HEK293 (cell line): ENCODE results near the gene EPM2A.

ENCODE experiments used
- CTCF ChIA-PET: fragments of 350-600 bp; formaldehyde crosslinking; extraction: SDS; loops from one replicate; lab custom pipeline; 2021; ENCODE audit warnings: antibody characterized with exemption; lab: Yijun Ruan, JAX
- POLR2A ChIA-PET: fragments of 300-600 bp; formaldehyde crosslinking; extraction: SDS; loops from one replicate; lab custom pipeline; 2020; ENCODE audit warnings: antibody characterized with exemption, inconsistent platforms; lab: Yijun Ruan, JAX
- H3K27ac ChIP-seq: fragments of 200-500 bp; sonication (Bioruptor generic); 2 replicates; pipeline ENCODE4 v1.5.1; 2014; ENCODE audit warnings: low read depth, low read length, control low read depth, inconsistent platforms; ENCODE audit errors: extremely low read depth
- H3K36me3 ChIP-seq, 2 experiments: fragments of 200-500 bp in 1 of 2; sonication (Bioruptor generic) in 1 of 2; 1 replicate in 1 of 2; 2 replicates in 1 of 2; pipeline ENCODE4 v1.5.1; 2014 to 2017; ENCODE audit warnings: inconsistent platforms in 2 of 2, low read length in 2 of 2; ENCODE audit not compliant: control insufficient read depth in 2 of 2, insufficient read depth in 1 of 2
- H3K4me1 ChIP-seq: fragments of 200-500 bp; sonication (Bioruptor generic); 2 replicates; pipeline ENCODE4 v1.5.1; 2014; ENCODE audit warnings: mild to moderate bottlenecking, low read length, inconsistent platforms; ENCODE audit not compliant: control insufficient read depth, insufficient read depth
- H3K4me3 ChIP-seq: 2 replicates; pipeline ENCODE4 v1.5.1; 2011; ENCODE audit warnings: low read depth, mild to moderate bottlenecking, control low read depth, low read length, moderate library complexity
- H3K9me3 ChIP-seq: fragments of 200-500 bp; sonication (Bioruptor generic); 2 replicates; pipeline ENCODE4 v1.5.1; 2014; ENCODE audit warnings: low read depth, low read length, inconsistent platforms; ENCODE audit not compliant: control insufficient read depth, insufficient read depth
- GFI1B ChIP-seq: fragments of 450-650 bp; formaldehyde crosslinking; IDR thresholded peaks from 2 replicates; pipeline ENCODE4 v1.5.1; 2016; ENCODE audit warnings: missing biosample characterization, missing genetic modification characterization
- GLIS2 ChIP-seq: fragments of 450-650 bp; formaldehyde crosslinking; IDR thresholded peaks from 2 replicates; pipeline ENCODE4 v1.5.1; 2016; ENCODE audit warnings: missing biosample characterization, missing genetic modification characterization
- RBAK ChIP-seq: fragments of 450-650 bp; formaldehyde crosslinking; IDR thresholded peaks from 2 replicates; pipeline ENCODE4 v1.5.1; 2016; ENCODE audit warnings: missing biosample characterization, missing genetic modification characterization
- SP3 ChIP-seq: fragments of 450-650 bp; formaldehyde crosslinking; IDR thresholded peaks from 2 replicates; pipeline ENCODE4 v1.5.1; 2016; ENCODE audit warnings: missing biosample characterization, missing genetic modification characterization
- YY1 ChIP-seq: fragments of 450-650 bp; formaldehyde crosslinking; IDR thresholded peaks from 2 replicates; pipeline ENCODE4 v1.5.1; 2018; ENCODE audit warnings: missing biosample characterization, missing genetic modification characterization
- ZBTB8A ChIP-seq: fragments of 450-650 bp; formaldehyde crosslinking; IDR thresholded peaks from 2 replicates; pipeline ENCODE4 v1.5.1; 2016; ENCODE audit warnings: missing biosample characterization, missing genetic modification characterization
- ZEB2 ChIP-seq: fragments of 450-650 bp; formaldehyde crosslinking; IDR thresholded peaks from 2 replicates; pipeline ENCODE4 v1.5.1; 2016; ENCODE audit warnings: missing biosample characterization, missing genetic modification characterization
- ZFP37 ChIP-seq: fragments of 450-650 bp; formaldehyde crosslinking; IDR thresholded peaks from 2 replicates; pipeline ENCODE4 v1.5.1; 2016; ENCODE audit warnings: missing biosample characterization, missing genetic modification characterization
- ZNF132 ChIP-seq: fragments of 450-650 bp; formaldehyde crosslinking; IDR thresholded peaks from 2 replicates; pipeline ENCODE4 v1.5.1; 2017; ENCODE audit warnings: missing biosample characterization, missing genetic modification characterization, borderline replicate concordance
- ZNF354C ChIP-seq: fragments of 450-650 bp; formaldehyde crosslinking; IDR thresholded peaks from 2 replicates; pipeline ENCODE4 v1.5.1; 2016; ENCODE audit warnings: missing biosample characterization, missing genetic modification characterization, low read depth, borderline replicate concordance
- ZNF366 ChIP-seq: fragments of 450-650 bp; formaldehyde crosslinking; conservative IDR thresholded peaks from 2 replicates; pipeline ENCODE4 v1.5.1; 2016; ENCODE audit warnings: missing biosample characterization, missing genetic modification characterization
- ZNF426 ChIP-seq: fragments of 450-650 bp; formaldehyde crosslinking; IDR thresholded peaks from 2 replicates; pipeline ENCODE4 v1.5.1; 2017; ENCODE audit warnings: missing biosample characterization, missing genetic modification characterization, mild to moderate bottlenecking, inconsistent platforms, moderate library complexity
- ZNF558 ChIP-seq: fragments of 450-650 bp; formaldehyde crosslinking; IDR thresholded peaks from 2 replicates; pipeline ENCODE4 v1.5.1; 2016; ENCODE audit warnings: missing biosample characterization, missing genetic modification characterization
- ZNF707 ChIP-seq: fragments of 450-650 bp; formaldehyde crosslinking; IDR thresholded peaks from 2 replicates; pipeline ENCODE4 v1.5.1; 2016; ENCODE audit warnings: missing biosample characterization, missing genetic modification characterization
- ZNF792 ChIP-seq: fragments of 450-650 bp; formaldehyde crosslinking; IDR thresholded peaks from 2 replicates; pipeline ENCODE4 v1.5.1; 2016; ENCODE audit warnings: missing biosample characterization, missing genetic modification characterization
- ZSCAN23 ChIP-seq: fragments of 450-650 bp; formaldehyde crosslinking; IDR thresholded peaks from 2 replicates; pipeline ENCODE4 v1.5.1; 2016; ENCODE audit warnings: missing biosample characterization, missing genetic modification characterization
- TF ChIP-seq, protein P1 (sequence below): fragments of 450-650 bp; formaldehyde crosslinking; IDR thresholded peaks from 2 replicates; pipeline ENCODE4 v1.5.1; 2017; ENCODE audit warnings: missing biosample characterization, missing genetic modification characterization
- TF ChIP-seq, protein P2 (sequence below): fragments of 450-650 bp; formaldehyde crosslinking; IDR thresholded peaks from 2 replicates; pipeline ENCODE4 v1.5.1; 2016; ENCODE audit warnings: missing biosample characterization, missing genetic modification characterization
- TF ChIP-seq, protein P3 (sequence below): fragments of 450-650 bp; formaldehyde crosslinking; IDR thresholded peaks from 2 replicates; pipeline ENCODE4 v1.5.1; 2016; ENCODE audit warnings: missing biosample characterization, missing genetic modification characterization
- TF ChIP-seq, protein P4 (sequence below): fragments of 450-650 bp; formaldehyde crosslinking; IDR thresholded peaks from 2 replicates; pipeline ENCODE4 v1.5.1; 2016; ENCODE audit warnings: missing biosample characterization, missing genetic modification characterization
- TF ChIP-seq, protein P5 (sequence below): fragments of 450-650 bp; formaldehyde crosslinking; IDR thresholded peaks from 2 replicates; pipeline ENCODE4 v1.5.1; 2016; ENCODE audit warnings: missing biosample characterization, missing genetic modification characterization
- TF ChIP-seq, protein P6 (sequence below): fragments of 450-650 bp; formaldehyde crosslinking; conservative IDR thresholded peaks from 2 replicates; pipeline ENCODE4 v1.5.1; 2016; ENCODE audit warnings: low read depth, missing biosample characterization, missing genetic modification characterization

The EPM2A gene

DNA sequence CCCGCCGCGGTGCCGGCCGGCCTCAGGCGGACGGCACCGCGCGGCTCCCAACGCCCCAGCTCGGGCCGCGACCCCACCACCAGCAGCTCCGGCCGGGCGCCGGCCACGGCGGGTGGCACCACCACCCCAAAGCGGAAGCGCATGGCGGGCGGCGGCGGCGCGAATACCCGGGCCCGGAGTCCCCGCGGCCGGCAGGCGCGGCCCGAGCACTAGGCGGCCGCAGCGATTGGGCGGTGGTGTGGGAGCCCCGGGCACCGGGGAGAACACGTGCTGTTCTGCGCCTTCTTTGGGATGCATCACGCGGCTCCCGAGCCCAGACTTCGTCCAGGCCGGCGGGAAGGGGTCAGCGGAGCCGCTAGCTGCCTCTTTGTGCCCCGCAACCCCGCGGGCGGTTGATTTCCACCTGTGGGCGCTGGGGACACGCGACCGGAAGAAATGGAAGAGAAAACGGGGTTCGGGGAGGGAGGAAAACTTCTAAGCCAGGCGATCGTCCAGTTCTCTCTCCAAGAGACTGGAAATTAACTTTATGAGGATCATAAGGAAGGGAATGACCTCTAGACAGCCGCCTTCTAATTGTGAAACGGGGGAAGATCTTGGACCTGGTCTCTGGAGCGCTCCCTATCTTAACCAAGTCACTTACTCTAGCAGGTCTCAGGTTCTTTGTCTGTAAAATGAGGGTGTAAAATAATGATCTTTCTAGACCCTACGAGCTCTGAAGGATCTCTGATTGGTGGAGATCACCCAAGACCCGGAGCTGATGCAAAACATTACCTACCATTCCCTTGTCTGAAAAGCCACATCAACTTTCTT, at the start of gene EPM2A:
EPM2A (minus strand) TSS at position 165 of the 810 bp plus-strand sequence; CDS start at position 143, 22 bp downstream.
- CTCF ChIA-PET, result interaction anchor here (0.8 kb wide), 1 partner anchor 8 kb away, joined by 3 read pairs; no protein-coding TSS in a partner anchor
- Histone ChIP-seq H3K27ac (peak within 1 kb of the TSS; percentile 96), H3K9me3 (no peaks in the 10 kb centered on the region), H3K36me3 (no peaks in the 10 kb centered on the region), H3K4me1 (peaks cover 4% of the 10 kb centered on the region; the same call in 1 of the 2 replicates), H3K4me3 (peak within 1 kb of the TSS; percentile 55)
- POLR2A ChIA-PET, result interaction anchor here (0.5 to 3.0 kb wide), 17 partner anchors 11 to 1705 kb away, joined by 3 to 53 read pairs (median 4); partner anchors contain the start of genes FBXO30 and SHPRH
- no peak for TF ChIP-seq ZNF707
- TF ChIP-seq GLIS2 (tag by site-specific recombination), result 0 out of 2 replicates have a peak, but pooled peaks have one; percentile 21
- TF ChIP-seq, protein P1, sequence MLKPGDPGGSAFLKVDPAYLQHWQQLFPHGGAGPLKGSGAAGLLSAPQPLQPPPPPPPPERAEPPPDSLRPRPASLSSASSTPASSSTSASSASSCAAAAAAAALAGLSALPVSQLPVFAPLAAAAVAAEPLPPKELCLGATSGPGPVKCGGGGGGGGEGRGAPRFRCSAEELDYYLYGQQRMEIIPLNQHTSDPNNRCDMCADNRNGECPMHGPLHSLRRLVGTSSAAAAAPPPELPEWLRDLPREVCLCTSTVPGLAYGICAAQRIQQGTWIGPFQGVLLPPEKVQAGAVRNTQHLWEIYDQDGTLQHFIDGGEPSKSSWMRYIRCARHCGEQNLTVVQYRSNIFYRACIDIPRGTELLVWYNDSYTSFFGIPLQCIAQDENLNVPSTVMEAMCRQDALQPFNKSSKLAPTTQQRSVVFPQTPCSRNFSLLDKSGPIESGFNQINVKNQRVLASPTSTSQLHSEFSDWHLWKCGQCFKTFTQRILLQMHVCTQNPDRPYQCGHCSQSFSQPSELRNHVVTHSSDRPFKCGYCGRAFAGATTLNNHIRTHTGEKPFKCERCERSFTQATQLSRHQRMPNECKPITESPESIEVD (tag by site-specific recombination), result no peak
- TF ChIP-seq ZNF366 (tag by site-specific recombination), result no peak; the same call in 1 of the 2 replicates
- TF ChIP-seq SP3 (tag by site-specific recombination), result no peak
- TF ChIP-seq ZNF132 (tag by site-specific recombination), result no peak
- no peak for TF ChIP-seq ZNF354C (tag by site-specific recombination)
- 0 out of 2 replicates have a peak, but pooled peaks have one; percentile 39 for TF ChIP-seq ZFP37 (tag by site-specific recombination)
- TF ChIP-seq ZNF792 (tag by site-specific recombination), result no peak
- TF ChIP-seq, protein P2, sequence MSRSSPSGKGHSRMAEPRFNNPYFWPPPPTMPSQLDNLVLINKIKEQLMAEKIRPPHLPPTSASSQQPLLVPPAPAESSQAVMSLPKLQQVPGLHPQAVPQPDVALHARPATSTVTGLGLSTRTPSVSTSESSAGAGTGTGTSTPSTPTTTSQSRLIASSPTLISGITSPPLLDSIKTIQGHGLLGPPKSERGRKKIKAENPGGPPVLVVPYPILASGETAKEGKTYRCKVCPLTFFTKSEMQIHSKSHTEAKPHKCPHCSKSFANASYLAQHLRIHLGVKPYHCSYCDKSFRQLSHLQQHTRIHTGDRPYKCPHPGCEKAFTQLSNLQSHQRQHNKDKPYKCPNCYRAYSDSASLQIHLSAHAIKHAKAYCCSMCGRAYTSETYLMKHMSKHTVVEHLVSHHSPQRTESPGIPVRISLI (tag by site-specific recombination), result no peak
- TF ChIP-seq ZSCAN23 (tag by site-specific recombination), result no peak
- peak; percentile 98 for TF ChIP-seq ZBTB8A (tag by site-specific recombination)
- peak; percentile 32; the same call in 1 of the 2 replicates for TF ChIP-seq YY1
- 0 out of 2 replicates have a peak, but pooled peaks have one; percentile 25 for TF ChIP-seq ZNF558 (tag by site-specific recombination)
- no peak for TF ChIP-seq GFI1B (tag by site-specific recombination)
- TF ChIP-seq ZEB2 (tag by site-specific recombination), result peak; percentile 61
- no peak for TF ChIP-seq ZNF426
- TF ChIP-seq RBAK, result no peak
- TF ChIP-seq, protein P3, sequence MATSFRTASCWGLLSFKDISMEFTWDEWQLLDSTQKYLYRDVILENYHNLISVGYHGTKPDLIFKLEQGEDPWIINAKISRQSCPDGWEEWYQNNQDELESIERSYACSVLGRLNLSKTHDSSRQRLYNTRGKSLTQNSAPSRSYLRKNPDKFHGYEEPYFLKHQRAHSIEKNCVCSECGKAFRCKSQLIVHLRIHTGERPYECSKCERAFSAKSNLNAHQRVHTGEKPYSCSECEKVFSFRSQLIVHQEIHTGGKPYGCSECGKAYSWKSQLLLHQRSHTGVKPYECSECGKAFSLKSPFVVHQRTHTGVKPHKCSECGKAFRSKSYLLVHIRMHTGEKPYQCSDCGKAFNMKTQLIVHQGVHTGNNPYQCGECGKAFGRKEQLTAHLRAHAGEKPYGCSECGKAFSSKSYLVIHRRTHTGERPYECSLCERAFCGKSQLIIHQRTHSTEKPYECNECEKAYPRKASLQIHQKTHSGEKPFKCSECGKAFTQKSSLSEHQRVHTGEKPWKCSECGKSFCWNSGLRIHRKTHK (tag by site-specific recombination), result no peak
- TF ChIP-seq, protein P4, sequence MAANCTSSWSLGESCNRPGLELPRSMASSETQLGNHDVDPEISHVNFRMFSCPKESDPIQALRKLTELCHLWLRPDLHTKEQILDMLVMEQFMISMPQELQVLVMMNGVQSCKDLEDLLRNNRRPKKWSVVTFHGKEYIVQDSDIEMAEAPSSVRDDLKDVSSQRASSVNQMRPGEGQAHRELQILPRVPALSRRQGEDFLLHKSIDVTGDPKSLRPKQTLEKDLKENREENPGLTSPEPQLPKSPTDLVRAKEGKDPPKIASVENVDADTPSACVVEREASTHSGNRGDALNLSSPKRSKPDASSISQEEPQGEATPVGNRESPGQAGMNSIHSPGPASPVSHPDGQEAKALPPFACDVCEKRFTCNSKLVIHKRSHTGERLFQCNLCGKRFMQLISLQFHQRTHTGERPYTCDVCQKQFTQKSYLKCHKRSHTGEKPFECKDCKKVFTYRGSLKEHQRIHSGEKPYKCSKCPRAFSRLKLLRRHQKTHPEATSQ (tag by site-specific recombination), result no peak
- TF ChIP-seq, protein P5, sequence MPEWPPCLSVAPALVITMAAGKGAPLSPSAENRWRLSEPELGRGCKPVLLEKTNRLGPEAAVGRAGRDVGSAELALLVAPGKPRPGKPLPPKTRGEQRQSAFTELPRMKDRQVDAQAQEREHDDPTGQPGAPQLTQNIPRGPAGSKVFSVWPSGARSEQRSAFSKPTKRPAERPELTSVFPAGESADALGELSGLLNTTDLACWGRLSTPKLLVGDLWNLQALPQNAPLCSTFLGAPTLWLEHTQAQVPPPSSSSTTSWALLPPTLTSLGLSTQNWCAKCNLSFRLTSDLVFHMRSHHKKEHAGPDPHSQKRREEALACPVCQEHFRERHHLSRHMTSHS, result no peak
- TF ChIP-seq, protein P6, sequence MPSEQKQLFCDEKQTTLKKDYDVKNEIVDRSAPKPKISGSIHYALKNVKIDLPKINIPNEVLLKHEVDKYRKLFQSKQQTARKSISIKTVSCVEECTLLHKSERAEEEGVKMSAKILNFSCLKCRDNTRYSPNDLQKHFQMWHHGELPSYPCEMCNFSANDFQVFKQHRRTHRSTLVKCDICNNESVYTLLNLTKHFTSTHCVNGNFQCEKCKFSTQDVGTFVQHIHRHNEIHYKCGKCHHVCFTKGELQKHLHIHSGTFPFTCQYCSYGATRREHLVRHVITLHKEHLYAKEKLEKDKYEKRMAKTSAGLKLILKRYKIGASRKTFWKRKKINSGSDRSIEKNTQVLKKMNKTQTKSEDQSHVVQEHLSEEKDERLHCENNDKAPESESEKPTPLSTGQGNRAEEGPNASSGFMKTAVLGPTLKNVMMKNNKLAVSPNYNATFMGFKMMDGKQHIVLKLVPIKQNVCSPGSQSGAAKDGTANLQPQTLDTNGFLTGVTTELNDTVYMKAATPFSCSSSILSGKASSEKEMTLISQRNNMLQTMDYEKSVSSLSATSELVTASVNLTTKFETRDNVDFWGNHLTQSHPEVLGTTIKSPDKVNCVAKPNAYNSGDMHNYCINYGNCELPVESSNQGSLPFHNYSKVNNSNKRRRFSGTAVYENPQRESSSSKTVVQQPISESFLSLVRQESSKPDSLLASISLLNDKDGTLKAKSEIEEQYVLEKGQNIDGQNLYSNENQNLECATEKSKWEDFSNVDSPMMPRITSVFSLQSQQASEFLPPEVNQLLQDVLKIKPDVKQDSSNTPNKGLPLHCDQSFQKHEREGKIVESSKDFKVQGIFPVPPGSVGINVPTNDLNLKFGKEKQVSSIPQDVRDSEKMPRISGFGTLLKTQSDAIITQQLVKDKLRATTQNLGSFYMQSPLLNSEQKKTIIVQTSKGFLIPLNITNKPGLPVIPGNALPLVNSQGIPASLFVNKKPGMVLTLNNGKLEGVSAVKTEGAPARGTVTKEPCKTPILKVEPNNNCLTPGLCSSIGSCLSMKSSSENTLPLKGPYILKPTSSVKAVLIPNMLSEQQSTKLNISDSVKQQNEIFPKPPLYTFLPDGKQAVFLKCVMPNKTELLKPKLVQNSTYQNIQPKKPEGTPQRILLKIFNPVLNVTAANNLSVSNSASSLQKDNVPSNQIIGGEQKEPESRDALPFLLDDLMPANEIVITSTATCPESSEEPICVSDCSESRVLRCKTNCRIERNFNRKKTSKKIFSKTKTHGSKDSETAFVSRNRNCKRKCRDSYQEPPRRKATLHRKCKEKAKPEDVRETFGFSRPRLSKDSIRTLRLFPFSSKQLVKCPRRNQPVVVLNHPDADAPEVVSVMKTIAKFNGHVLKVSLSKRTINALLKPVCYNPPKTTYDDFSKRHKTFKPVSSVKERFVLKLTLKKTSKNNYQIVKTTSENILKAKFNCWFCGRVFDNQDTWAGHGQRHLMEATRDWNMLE (tag by site-specific recombination), result 0 out of 2 replicates have a peak, but pooled peaks have one; percentile 16
